HG03565 (cell line): ENCODE measurements around the gene DLGAP4.
"Not testable (repeated sequence)": the region's sequence is repeated elsewhere in the genome, so short reads cannot be mapped to it uniquely, and the experiment has no call there.

Source experiments
- ATAC-seq: cut with Tn5 transposase; IDR thresholded peaks from one replicate; pipeline ENCODE4 v1.9.1; 2021; ENCODE audit warnings: mild to moderate bottlenecking, moderate library complexity; ENCODE audit not compliant: unreplicated experiment

DLGAP4 gene

GRCh38 chr20:36466089-36466488, 159.9 kb downstream of the DLGAP4 start:
- ATAC-seq = no peak

GRCh38 chr20:36467076-36467999, 161.2 kb downstream of the DLGAP4 start:
- no peak for ATAC-seq

- no peak for ATAC-seq
These were observed 162.2 kb downstream of the DLGAP4 start for GRCh38 chr20:36468149-36469000.

- no peak for ATAC-seq
These were observed 163.8 kb downstream of the DLGAP4 start for GRCh38 chr20:36469973-36470372.

GRCh38 chr20:36471885-36472636, 165.9 kb downstream of the DLGAP4 start:
- no peak for ATAC-seq

- ATAC-seq = no peak
These were observed 166.5 kb downstream of the DLGAP4 start for GRCh38 chr20:36472637-36473090.

GRCh38 chr20:36473164-36473563, 167.0 kb downstream of the DLGAP4 start:
- ATAC-seq = no peak

- no peak for ATAC-seq
These were observed 168.4 kb downstream of the DLGAP4 start for GRCh38 chr20:36474563-36474962.

GRCh38 chr20:36475054-36475453, 168.9 kb downstream of the DLGAP4 start:
- not testable (repeated sequence) for ATAC-seq

- no peak for ATAC-seq
These were observed 171.3 kb downstream of the DLGAP4 start for GRCh38 chr20:36477475-36477874.

GRCh38 chr20:36478137-36478905, 172.2 kb downstream of the DLGAP4 start:
- no peak for ATAC-seq

GRCh38 chr20:36479938-36480337, 173.8 kb downstream of the DLGAP4 start:
- no peak for ATAC-seq

GRCh38 chr20:36480456-36481048, 174.4 kb downstream of the DLGAP4 start:
- no peak for ATAC-seq

GRCh38 chr20:36481380-36482043, 175.4 kb downstream of the DLGAP4 start:
- ATAC-seq = no peak

GRCh38 chr20:36482044-36482473, 175.9 kb downstream of the DLGAP4 start:
- no peak for ATAC-seq

GRCh38 chr20:36483209-36483918, 177.2 kb downstream of the DLGAP4 start:
- ATAC-seq = no peak

GRCh38 chr20:36483919-36484808, 178.0 kb downstream of the DLGAP4 start:
- ATAC-seq = no peak

GRCh38 chr20:36485286-36485685, 179.1 kb downstream of the DLGAP4 start:
- no peak for ATAC-seq
